Activated CD4-positive, CD25-positive, alpha-beta regulatory T cell treated with anti-CD3 and anti-CD28 coated beads, Interleukin-2, amount 50 U/mL, for 72 hours (primary cell): ENCODE data around the gene CDH8.

ENCODE experiments used
- DNase-seq: peaks from one replicate; pipeline ENCODE4 v3.0.0; 2021

The CDH8 gene

DNA sequence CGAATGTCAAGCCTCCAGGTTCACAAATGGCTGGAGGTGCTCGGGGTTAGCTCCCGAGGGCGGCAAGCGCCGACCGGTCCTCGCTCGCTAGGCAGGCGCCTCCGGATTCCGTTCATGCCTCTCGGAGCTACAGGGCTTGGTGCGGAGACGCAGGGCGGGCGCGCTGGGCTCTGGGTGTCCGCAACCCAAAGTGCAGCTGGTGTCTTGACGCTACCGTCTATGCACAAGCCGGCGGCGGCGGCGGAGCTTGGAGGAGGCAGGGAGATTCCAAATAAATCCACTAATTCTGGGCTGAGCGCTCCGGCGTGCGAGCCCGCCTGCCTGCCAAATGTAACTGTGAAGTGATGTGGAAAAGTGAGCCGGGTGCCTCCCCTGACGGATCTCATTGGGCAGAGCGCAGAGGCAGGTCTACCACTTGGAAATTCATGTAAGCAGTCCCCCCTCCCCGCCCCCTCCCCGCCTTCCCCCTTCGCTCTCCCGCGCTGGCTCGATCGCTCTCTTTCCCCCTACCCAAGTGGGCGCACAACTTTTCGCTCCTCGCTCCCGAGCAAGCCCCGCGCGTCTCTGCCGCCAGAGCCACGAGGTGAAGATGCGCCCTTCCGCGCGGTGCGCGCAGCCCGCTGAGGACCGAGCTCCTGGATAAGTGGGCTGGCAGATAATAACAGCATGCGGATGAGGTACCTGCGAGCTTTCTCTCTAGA is at the start of gene CDH8:
CDH8 (minus strand) TSS at position 338 of the 701 bp plus-strand sequence. CDS start 15,035 bp downstream, outside the sequence.
- DNase-seq: no peak

GRCh38 chr16:62079236-62079635 is 43.0 kb upstream of the CDH8 start:
- DNase-seq: no peak

- no peak for DNase-seq
Observed at GRCh38 chr16:62077998-62078397, 41.8 kb upstream of the CDH8 start.

- no peak for DNase-seq
Observed at GRCh38 chr16:62076886-62077285, 40.6 kb upstream of the CDH8 start.

GRCh38 chr16:62068747-62069146 is 32.5 kb upstream of the CDH8 start:
- DNase-seq: no peak

DNA sequence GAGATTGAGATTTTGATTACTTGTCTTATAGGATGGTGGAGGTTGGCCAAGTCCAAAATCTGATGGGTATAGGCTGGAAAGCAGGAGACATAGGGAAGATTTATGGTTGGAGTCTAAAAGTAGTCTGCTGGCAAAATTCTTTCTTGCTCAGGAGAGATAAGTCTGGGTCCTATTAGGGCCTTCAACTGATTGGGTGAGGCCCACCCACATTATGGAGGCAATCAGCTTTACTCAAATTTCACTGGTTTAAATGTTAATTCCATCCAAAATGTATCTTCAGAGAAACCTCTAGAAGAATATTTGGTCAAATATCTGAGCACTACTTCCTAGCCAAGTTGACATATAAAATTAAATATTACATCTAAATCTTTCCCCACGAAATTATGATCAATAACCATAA is 31.7 kb upstream of the CDH8 start:
- DNase-seq: no peak

GRCh38 chr16:62067182-62067581 is 30.9 kb upstream of the CDH8 start:
- no peak for DNase-seq

- no peak for DNase-seq
Observed at GRCh38 chr16:62066747-62067146, 30.5 kb upstream of the CDH8 start.

- DNase-seq: no peak
Observed at GRCh38 chr16:62064173-62064572, 27.9 kb upstream of the CDH8 start.

GRCh38 chr16:62060089-62060488 is 23.9 kb upstream of the CDH8 start:
- DNase-seq: no peak

GRCh38 chr16:62059527-62059926 is 23.3 kb upstream of the CDH8 start:
- DNase-seq: no peak

DNA sequence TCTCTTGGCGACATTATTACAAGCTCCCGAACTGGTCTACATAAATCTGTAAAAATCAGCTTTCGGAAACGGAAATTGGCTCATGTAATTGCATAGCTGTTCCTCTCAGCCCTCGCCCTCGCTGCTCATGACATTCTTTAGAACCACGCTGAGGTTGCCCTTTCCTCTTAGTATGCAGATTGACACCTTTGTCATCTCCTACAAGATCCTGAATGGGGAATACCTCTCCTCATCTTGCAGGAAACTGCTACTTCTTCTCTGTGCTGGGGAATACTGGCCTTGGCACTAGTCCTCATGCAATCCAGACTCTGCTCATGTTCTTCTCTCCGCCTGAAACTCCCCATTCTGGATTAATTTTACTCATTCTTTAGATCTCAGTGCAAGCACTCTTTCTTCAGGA is 22.2 kb upstream of the CDH8 start:
- no peak for DNase-seq

DNA sequence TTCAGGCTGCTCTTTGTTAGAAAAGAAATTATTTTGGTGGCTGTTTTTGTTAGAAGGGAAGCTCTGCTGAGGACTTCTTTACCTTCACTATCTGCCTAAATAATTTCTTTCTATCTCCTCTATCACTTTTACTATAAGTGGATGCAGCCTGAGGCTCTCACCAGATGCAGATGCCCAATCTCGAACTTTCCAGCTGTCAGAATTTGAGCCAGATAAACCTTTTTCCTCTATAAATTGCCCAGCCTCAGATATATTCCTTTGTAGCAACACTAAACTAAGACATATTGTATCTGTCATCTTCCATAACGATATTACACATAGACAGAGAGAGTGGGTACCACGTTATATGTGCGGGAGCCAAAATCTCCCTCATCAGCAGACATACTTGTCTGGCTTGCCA is 15.7 kb upstream of the CDH8 start:
- no peak for DNase-seq

- DNase-seq: no peak
Observed at GRCh38 chr16:62050793-62051192, 14.6 kb upstream of the CDH8 start.

DNA sequence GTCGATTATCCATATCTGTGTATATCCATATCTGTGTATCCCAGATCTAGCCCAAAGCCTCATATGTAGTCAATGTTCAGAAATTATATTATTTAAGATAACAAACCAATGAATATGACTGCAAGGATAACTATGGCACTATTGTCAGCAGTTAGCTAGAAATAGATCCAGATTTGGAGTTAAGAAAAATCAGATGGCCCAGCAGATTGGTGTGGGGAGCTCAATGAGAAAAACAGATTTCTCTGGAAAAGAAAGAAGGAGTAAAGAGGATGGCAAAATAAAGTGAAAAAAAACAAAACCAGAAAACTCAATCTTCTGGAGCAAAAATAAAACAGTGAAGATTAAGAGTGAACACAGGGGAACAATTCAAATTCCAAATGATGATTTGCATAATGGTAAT is 10.6 kb upstream of the CDH8 start:
- no peak for DNase-seq

GRCh38 chr16:62041401-62041800 is 5.2 kb upstream of the CDH8 start:
- DNase-seq: no peak

DNA sequence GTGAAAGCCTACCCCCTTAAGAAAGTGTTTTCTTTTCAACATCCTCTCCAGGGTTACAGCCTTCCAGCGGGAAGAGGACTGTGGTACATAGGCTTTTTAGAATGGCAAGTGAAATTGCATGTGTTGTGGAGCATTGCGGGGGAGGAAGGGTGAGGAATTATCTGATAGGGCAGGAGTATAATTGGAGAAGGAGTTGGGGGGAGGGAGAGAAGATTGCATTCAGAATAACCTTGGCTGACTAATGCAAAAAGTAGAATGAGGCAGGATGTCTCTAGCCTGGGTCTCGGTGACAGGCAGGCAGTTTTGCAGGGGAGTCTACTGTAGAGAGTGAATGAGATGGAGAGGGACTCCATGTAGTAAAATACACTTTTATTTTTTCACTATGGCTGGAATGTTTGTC is 2.4 kb upstream of the CDH8 start:
- no peak for DNase-seq

GRCh38 chr16:62038225-62038624 is 2.0 kb upstream of the CDH8 start:
- no peak for DNase-seq

- DNase-seq: no peak
Observed at GRCh38 chr16:62036802-62037135, 531 bp upstream of the CDH8 start.

GRCh38 chr16:62035115-62036092 is 834 bp downstream of the CDH8 start:
- DNase-seq: no peak

DNA sequence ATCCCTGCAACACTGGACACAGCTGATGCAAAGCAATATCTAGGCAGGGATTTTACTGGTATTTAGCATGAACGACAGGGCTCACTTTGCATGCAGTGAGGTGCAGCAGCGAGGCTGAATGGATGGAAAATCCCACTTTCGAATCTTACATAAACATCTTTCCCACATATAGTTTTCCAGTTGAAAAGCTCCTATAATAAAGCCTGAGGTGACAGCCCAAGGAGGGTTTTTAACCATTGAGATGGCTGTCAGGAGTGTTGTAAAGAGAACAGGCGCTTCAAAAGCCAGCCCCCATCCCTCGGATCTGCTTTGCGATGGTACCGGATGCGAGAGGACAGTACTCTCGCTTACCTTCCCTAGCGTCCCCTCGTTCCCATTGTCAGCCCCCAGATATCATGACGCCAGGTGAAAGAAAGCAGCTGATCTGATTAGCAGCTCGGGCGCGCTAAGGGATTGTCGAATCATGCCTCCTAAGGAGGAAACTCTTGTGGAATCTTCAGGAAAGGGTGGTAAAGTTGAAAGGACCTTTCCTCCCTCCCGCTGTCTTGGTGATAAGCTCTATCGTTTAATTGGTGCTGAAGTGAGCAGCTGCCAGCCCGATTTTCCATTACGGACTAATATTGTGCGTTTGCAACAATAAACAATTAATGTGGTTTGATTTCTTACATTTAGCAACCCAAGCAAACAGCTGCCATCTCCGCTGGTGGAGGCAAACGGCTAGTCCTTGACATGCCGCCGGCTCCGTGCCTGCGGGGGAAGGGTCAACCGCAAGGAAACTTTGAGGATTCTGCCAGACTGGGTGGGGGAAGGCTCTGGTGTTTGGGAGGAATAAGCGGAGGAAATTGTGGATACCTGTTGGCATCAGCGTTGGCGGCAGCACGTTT is 1.8 kb downstream of the CDH8 start:
- no peak for DNase-seq

DNA sequence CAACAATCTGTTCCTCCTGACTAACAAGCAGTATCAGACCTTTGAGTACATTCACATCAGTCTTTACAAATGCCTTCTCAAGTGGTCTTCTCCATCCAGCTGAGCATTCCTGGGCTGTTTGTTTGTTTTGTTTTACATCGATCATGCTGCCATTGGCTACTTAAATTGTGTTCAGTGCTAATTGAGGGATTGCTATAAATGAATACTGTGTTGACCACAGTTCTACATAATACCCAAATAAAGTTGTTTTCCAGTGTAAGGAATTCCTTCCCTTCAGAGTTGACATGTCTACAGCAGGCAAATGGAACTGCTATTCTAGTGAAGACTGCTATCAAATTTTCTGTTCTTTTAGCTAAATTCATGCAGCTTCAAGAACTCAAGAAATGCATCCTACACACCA is 3.2 kb downstream of the CDH8 start:
- no peak for DNase-seq

DNA sequence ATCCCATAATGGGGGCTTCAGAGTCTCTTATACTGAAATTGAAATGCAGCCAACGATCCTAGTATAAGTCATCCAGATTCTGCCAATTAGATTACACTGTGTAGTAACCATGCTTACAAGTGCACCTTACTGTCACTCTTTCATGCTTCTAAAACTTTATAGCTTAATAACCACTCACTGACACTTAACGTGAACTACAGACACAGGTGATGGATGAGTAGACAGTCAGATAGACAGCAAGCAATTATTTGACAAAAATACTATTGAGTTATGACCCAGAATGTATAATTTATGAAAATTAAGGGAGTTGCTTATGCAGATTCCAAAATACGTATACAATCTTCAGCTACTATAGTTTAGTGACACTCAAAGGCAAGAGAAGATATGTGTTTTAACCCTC is 6.3 kb downstream of the CDH8 start:
- no peak for DNase-seq
